H1 (cell line): ENCODE data around the gene ANGPTL4. TPM values are rescaled to one million over a fixed set of nuclear protein-coding genes. Genes with fewer than 3 reads are reported as not detected.

Source experiments
- CHD2 ChIP-seq: IDR thresholded peaks from 2 replicates; pipeline ENCODE4 v1.6.1; 2012; ENCODE audit warnings: low read length, improper control_type of control experiment
- CHD7 ChIP-seq: fragments of 300-600 bp; sonication (generic); IDR thresholded peaks from 2 replicates; pipeline ENCODE4 v1.7.1; 2012; ENCODE audit warnings: low read length, moderate library complexity, mild to moderate bottlenecking, inconsistent platforms; ENCODE audit not compliant: insufficient replicate concordance
- CREB1 ChIP-seq: IDR thresholded peaks from 2 replicates; pipeline ENCODE4 v1.6.1; 2012; ENCODE audit warnings: inconsistent platforms
- RXRA ChIP-seq: IDR thresholded peaks from 2 replicates; pipeline ENCODE4 v1.6.1; 2011; ENCODE audit warnings: low read depth, mild to moderate bottlenecking, low read length, moderate library complexity; ENCODE audit not compliant: insufficient read depth
- SIN3A ChIP-seq, 2 experiments: IDR thresholded peaks in 1 of 2; conservative IDR thresholded peaks in 1 of 2; 2 replicates each; pipeline ENCODE4 v1.6.1; 2011 to 2012; ENCODE audit warnings: low read length in 2 of 2, improper control_type of control experiment in 1 of 2, low read depth in 1 of 2, mild to moderate bottlenecking in 1 of 2
- TBP ChIP-seq: IDR thresholded peaks from 2 replicates; pipeline ENCODE4 v1.6.1; 2011; ENCODE audit warnings: low read depth, low read length, improper control_type of control experiment
- polyA plus RNA-seq, 7 experiments: library from polyadenylated mRNA; depleted of rRNA in 3 of 7; stranded (reverse) in 5 of 7; unstranded in 2 of 7; fragments of >200 nt in 5 of 7; fragments of 200-250 nt in 2 of 7; gene quantifications; 1 replicate in 5 of 7; 2 replicates in 1 of 7; 4 replicates in 1 of 7; pipeline versions ENCODE4 v1.2.1 to v1.2.3, GENCODE V29; 2011 to 2013; ENCODE audit warnings: missing spikeins in 2 of 7, mixed read lengths in 2 of 7
- total RNA-seq: library from RNA; stranded (reverse); fragmentation: NEBNext Ultra II Directional; extraction: Animal tissue kit (Norgen Biotek cat#: 25700); gene quantifications from 2 replicates; pipeline ENCODE4 v1.2.1, GENCODE V29; 2021

The ANGPTL4 gene
- total and polyA plus RNA-seq, 2 of the 8 experiments (the other 6 are each of a cell fraction or from before 2014, with no cell fraction given) = 2.3 to 6.5 TPM

GRCh38 chr19:8390617-8390981, 26.6 kb downstream of the ANGPTL4 start (continued):
- TF ChIP-seq CHD7 (no peak), TBP (0 out of 2 replicates have a peak, but pooled peaks have one; percentile 4), RXRA (no peak), CHD2 (no peak), CREB1 (peak; percentile 41; the same call in 1 of the 2 replicates), SIN3A (conservative IDR thresholded peaks at IDR 0.05 in 1 of 2, IDR thresholded peaks at IDR 0.05 in 1 of 2; ENCODE audit: low read depth in 1 of 2, low read length in 2 of 2) (no peak; a peak in 1 of 4 replicates)
